HG03139 (cell line): ENCODE measurements around the gene COIL.

ENCODE experiments used
- ATAC-seq: cut with Tn5 transposase; IDR thresholded peaks from one replicate; pipeline ENCODE4 v1.9.1; 2021; ENCODE audit not compliant: unreplicated experiment

Gene COIL

DNA sequence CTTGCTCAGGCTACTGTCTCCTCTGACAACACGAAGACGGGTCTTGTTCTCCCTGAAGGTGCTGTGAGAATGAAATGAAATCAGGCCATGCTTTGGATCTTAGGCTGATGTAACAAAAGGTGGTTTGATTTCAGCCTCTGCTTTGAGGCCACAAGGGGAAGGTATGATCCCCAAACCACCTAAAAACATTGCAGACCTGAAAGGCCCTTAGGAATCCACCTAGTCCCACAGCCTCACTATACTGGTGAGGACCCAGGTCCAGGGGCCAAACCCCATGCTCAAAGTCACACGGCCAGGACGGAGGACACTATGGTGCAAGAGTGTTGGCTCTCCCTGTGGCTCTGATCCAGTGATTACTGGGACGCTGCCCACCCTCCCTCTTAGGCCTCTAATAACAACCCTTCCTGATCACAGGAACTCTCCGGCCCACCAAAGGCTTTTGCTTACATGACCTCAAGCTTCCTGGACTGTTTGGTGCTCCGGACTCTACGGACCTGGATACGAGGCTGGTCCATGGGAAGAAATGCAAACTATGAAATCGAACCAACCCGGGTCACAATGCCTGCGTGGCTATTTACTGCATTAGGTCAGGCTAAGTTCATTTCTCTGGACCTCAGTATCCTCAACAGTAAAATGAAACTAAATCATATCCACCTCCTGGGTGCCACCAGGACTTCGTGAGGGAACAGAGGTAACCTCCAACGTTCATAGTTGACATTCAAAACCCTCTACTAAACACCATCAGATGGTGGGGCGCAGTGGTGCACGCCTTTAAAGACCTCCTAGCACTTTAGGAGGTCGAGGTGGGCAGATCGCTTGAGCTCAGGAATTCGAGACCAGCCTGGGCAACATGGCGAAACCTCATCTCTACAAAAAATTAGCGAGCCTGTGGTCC lies 48.5 kb downstream of the COIL start:
- ATAC-seq: no peak

DNA sequence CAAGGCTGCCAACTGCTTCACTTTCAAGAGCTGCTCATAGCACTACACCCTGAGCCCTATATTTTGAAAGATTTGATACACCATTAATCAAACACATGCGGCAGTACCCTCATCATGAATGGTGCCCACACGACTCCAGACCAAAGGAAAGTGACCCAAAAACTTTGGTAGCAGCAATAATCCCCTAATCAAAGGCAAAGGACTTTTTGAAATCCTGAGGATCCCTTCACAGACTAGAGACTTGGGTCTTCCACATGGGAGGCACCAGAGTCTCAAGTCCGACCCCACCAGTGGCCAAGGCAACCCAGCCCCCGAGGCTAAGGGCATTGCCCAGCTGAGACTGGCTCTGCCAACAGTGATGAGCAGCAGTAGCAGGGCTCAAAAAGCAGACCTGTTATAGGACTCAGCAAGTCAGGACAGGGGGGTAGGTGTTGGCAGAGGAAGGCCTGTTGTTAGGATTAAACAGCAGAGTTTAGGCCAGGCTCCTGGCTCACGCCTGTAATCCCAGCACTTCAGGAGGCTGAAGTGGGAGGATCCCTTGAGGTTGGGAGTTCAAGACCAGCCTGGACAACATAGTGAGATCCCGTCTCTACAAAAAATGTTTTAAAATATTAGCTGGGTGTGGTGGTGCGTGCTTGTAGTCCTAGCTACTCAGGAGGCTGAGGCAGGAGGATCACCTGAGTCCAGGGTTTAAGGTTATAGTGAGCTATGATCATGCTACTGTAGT lies 50.2 kb downstream of the COIL start:
- no peak for ATAC-seq

DNA sequence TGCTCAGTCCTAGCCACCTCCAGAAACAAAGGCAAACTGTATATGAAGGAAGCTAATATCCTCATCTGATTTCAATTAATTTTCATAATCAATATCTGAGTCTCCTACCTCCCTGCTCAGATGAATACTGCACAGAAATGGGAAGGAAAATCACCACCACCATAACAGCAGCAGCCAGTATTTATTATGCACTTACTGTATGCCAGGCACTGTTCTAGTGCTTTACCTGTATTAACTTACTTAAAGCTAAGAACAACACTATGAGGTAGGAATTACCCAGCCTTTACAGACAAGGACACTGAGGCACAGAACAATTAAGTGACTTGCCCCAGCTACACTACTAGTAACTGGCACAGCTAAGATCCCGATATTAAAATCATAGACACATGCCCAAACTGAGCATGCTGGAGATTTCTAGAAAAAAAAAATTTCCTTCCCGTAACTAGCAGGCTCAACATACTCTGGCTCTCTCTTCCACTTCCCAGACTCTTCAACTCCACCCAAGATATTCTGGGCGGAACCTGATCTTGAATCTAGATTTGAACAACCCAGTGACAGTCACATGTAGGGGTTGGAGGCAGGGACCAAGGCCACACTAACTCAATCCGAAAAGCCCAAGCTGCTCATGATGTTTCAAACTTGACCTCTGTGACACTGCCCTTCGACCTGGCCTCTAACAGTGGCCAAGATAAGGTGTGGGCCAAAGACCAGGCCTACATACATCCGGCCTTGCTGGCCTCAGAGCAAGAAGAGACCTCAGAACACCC lies 50.9 kb downstream of the COIL start:
- ATAC-seq: no peak

DNA sequence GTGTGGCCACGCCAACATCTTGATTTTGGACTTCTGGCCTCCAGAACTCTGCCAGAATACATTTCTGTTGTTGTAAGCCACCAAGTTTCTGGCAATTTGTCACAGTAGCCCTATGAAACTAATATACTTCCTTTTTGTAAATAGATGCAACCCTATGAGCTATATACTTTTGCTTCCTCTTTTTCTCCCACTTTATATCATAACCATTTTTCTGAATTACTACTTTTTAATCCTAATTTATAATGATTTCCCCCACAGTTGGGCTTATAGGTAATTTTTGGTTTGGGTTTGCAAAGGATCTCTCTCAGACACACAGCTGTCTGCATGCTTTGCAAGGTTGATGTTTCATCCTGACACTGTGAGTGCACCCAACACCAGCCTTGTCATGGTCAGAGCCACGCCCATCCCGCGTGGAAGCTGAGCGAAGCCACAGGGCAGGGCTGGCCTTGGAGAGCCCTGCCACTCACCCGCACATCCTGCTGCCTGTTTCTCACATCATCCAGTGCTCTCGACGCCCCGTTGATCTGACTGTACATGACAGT lies 52.8 kb downstream of the COIL start:
- ATAC-seq: peak; percentile 88

DNA sequence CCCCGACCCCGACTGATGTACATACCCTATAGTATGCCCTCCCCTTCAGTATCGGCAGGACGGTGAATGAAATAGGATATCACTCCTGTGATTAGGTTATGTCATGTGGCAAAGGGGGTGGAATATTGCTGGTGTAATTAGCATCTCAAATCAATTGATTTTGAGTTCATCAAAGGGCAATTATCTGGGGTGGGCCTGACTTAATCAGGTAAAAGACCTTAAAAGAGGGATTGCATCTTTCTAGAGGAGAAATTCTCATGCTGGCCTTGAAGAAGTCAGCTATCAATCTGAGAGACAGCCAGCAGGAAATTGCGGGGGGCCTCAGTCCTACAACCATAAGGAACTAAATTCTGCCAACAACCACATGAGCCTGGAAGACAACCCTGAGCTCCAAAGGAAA lies 57.3 kb downstream of the COIL start:
- ATAC-seq: no peak

DNA sequence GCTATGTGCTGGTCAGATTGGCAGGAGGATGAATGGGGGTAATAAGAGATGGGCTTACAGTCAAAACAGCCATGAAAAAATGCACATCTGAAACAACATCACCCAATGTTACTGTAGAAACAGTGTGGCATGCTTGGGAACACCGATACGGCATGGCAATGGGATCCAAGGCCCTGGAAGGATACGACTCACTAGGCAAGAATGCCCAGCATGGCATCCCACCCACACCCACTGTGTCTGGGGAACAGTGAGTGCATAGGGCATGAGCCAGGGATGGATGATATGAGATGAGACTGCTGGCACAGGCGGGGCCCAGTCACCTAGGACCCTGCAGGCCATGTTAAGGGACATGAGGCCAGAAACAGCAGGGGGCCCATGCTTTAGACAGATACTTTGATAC lies 58.5 kb downstream of the COIL start:
- ATAC-seq: no peak

DNA sequence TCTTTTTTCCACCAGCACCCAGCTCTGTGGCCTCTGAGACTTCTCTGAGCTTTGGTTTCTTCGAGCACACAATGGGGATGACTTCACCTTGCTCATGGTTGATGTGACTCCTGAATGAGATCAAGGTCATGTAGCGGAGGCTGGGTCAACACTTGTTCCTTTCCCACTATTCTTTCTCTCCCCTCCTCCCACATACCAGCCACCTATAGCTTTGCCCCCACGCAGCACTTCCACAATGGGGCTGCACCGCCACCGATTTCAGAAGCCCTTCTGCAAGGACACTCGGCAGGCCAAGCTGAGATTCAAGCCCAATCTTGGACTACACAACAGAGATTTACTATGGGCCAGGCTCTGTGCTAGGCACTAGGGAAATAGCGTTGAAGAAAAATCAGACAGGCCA lies 61.4 kb downstream of the COIL start:
- ATAC-seq: no peak

DNA sequence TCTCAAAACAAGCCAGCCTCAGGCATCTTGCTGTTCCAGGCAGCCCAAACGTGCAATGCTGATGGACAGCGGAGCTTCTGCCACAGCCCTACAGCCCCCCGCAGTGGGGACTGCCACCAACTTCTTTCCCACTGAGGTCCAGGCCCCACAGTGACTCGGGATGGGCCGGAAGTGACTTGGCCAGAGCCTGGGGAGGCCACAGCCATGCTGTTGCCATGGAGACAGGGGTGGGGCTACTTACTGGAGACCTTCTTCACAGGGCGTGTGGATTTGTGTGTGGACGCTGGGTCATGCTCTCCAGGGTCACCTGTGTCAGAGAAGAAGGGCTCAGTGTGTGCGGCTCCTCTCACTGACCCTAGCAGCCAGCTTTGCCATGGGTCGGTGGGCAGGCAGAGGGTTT lies 62.0 kb downstream of the COIL start:
- ATAC-seq: no peak

DNA sequence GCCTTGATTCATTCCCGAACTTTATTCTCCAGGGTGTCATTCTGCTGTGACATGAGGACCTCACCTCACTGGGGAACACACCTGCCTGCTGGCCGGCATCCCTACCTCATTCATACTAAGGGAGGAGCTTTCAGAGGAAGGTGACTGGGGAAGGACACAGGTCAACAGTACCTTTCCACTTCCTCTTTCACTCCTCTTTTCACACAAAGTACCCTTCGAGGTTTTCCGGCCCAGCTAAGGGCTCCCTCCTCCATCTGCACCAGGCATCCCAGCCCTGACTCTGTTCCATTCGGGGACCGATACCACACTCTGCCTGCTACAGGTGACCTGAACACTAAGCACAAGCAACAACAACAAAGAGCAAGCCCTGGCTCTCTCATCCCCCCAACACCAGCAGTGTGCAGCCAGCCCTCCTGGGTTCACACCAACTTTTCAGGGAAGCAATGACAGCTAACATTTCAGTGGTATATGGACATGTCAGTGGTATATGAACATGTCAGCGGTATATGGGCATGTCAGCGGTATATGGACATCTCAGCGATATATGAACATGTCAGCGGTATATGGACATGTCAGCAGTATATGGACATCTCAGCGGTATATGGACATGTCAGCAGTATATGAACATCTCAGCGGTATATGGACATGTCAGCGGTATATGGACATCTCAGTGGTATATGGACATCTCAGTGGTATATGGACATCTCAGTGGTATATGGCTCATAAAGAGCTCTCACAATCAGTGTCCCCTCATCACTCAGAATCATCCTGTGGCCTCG lies 63.0 kb downstream of the COIL start:
- ATAC-seq: peak; percentile 54

DNA sequence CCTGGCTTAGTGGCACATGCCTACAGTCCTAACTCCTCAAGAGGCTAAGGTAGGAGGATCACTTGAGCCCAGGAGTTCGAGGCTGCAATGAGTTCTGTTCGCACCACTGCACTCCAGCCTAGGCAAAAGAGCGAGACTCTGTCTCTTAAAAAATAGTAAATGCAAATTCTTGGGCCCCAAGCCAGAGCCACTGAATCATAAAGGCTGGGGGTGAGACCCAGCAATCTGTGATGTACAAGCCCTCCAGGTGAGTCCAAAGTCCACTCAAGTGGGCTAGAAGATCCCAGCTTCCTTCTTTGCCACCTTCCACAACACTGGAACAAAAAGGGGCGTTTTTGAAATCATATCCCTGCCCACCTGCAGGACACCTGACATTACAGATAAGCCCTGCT lies 63.9 kb downstream of the COIL start:
- ATAC-seq: no peak

DNA sequence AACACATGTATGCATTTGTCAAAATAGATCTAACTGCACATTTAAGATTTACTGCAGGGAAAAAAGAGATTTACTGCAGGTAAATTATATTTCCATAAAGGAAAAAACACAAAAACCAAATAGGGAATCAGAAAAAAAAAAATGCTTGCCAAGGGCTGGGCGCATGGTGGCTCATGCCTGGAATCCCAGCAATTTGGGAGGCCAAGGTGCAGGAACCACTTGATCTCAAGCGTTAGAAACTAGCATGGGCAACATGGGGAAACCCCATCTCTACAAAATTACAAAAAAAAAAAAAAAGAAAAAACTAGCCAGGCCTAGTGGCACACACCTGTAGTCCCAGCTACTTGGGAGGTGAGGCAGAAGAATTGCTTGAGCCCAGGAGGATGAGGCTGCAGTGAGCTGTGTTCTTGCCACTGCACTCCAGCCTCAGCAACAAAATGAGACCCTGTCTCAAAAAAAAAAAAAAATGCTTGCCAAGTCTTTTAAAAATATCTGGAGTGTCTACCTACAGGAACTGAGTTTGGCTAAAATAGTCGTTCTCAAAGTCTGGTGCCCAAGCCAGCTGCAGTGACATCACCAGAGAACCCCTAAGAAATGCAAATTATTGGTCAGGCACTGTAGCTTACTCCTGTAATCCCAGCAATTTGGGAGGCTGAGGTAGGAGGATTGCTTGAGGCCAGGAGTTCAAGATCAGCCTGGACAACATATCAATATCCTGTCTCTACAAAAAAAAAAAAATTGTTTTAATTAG lies 64.5 kb downstream of the COIL start:
- ATAC-seq: no peak

DNA sequence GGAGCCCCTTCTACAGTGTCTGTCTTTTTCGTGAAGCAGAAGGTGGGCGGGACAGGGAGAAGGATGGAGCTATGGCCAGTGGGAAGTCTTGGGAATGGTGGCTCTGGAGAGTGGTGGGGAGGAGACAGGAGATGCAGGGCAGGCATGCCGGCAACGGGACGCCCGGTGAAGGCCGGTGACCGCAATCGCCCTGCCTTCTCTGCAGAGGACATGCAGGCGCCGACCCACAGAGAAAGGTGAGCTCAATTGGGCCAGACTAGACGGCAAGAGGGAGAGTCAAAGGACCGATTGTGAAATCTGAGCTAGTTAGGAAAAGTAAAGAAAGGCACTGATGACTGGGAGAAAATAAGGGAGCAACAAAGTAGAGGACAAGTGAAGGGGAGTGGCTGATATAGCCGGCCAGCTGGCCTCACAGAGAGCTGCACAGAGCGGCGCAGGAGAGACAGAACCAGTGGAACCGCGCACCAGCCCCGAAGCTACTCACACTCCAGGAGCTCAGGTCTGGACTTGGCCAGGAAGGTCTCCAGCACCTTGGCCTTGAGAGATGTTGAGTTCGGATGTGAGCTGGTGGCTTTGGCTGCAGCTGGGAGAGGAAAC lies 65.9 kb downstream of the COIL start:
- no peak for ATAC-seq

DNA sequence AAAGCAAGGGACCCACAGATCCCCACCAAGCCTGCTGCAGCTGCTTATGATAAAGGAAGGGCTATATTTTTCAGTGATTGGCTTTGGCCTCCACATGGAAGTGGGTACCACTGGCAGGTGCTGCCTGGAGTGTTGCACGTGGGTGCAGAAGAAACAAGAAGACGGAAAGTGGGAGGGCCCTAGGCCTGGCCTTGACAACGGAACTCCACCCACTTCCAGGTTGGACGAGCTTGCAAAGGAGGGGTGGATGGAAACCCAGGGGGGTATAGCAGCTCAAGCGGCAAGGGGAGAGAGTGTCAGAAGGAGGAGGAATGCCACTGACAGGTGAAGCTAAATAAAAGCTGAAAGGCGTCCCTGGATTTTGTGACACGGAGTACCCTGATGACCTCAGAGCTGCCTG lies 67.3 kb downstream of the COIL start:
- no peak for ATAC-seq

DNA sequence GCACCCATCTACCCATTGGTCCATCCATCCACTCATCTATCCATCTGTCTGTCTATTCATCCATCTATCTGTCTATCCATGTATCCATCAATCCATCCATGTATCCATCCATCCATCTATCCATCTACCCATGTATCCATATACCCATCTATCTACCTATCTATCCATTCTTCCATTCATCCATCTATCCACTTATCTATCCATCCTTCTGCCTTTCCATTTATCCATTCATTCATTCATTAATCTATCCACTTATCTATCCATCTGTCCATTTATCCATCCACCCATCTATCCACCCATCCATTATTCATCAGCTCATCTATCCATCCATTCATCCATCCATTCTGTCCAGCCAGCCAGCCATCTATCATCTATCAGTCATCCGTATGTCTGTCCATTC lies 68.5 kb downstream of the COIL start:
- no peak for ATAC-seq

DNA sequence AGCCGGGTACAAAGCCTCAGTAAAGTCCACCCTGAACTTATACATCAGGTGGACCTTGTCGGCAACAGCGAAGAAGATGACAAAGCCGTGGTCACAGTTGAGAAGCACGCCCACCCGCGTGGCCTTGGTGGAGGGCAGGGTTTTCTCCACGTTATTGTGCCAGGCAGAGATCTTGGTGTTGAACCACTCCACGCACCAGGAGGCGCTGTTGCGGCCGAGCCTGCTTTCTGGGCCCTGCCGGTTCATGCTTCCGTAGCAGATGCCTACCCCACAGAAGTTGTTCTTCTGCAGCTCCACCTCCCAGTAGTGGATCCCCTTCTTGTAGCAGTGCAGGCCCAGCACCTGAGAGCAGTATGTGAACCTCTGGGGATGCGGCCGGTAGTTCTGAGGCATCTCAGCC lies 69.1 kb downstream of the COIL start:
- ATAC-seq: no peak

DNA sequence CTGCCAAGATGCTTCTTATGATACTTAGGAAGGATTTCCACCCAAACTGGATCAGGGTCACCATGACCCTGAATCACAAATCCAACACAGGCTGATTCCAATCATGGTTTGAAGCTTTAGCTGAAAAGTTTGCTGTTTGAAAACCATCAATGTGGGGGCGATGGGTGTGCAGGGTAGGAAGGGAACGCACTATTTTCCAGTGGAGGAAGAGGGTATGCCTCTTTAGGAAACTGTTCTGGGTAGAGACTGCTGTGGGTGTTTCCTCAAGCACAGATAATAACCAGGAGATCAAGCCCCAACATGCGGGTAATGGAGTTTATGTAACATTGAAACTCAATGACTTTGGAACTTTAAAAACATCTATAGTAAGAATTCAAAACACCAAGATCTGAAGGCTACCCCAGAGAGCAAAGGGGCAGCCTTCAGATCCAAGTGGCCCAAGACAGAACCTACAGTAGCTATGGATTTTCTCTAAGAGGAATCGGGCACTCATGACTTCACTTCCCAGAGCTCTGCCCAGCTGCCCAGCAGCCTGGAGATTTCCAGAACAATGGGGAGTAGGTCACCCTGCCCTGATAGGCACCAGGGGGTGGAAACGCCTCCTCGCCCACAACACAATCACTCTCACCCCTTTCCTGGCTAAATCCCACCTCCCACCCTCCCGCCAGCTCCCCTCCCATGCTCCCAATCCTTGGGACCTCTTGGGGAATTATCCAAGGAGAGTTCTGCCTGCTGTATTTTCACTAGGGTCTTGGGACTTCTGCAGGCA lies 69.8 kb downstream of the COIL start:
- ATAC-seq: no peak

DNA sequence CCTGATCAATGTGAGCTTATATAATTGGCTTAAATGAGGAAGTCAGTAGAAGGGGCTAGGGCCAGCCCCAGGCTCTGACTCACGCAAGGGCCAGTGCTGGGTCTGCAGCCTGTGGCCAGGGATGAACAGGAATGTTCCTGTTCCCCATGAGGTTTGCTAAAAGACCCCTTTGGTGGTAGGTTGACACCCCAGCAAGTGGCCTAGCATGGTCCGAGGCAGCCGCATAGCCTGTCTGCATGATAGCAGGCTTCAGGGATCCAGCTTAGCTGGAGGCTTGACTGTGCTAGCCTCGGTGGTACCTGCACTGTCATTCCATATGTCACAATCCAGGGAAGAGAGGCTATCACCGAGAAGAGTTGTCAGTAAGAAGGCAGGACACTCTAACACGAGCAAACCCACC lies 70.5 kb downstream of the COIL start:
- no peak for ATAC-seq
